PFSK-1 (cell line): ENCODE results near the gene AKR1E2.

Experiments
- FOXP2 ChIP-seq: optimal IDR thresholded peaks from 2 replicates; pipeline ENCODE3; 2011; ENCODE audit warnings: borderline replicate concordance, control low read depth, inconsistent platforms; ENCODE audit not compliant: insufficient read depth; ENCODE audit errors: extremely low read length, extremely low read depth
- POLR2AphosphoS5 ChIP-seq: IDR thresholded peaks from 2 replicates; pipeline ENCODE4 v1.6.1; 2012; ENCODE audit warnings: low read depth, mild to moderate bottlenecking, control low read depth, low read length, moderate library complexity
- REST ChIP-seq, 2 experiments: IDR thresholded peaks; 2 replicates each; pipeline versions ENCODE4 v1.6.1 to v1.8.0; 2011 to 2012; ENCODE audit warnings: low read depth in 2 of 2, low read length in 2 of 2, control low read depth in 1 of 2, inconsistent platforms in 1 of 2, mild to moderate bottlenecking in 1 of 2, moderate library complexity in 1 of 2; ENCODE audit not compliant: insufficient read depth in 1 of 2
- SIN3A ChIP-seq: IDR thresholded peaks from 2 replicates; pipeline ENCODE4 v1.6.1; 2012; ENCODE audit warnings: mild to moderate bottlenecking, low read length, moderate library complexity, borderline replicate concordance; ENCODE audit not compliant: insufficient read depth
- TAF1 ChIP-seq: IDR thresholded peaks from 2 replicates; pipeline ENCODE4 v1.6.1; 2012; ENCODE audit warnings: low read length, control low read depth, borderline replicate concordance; ENCODE audit not compliant: insufficient read depth

The AKR1E2 gene

DNA sequence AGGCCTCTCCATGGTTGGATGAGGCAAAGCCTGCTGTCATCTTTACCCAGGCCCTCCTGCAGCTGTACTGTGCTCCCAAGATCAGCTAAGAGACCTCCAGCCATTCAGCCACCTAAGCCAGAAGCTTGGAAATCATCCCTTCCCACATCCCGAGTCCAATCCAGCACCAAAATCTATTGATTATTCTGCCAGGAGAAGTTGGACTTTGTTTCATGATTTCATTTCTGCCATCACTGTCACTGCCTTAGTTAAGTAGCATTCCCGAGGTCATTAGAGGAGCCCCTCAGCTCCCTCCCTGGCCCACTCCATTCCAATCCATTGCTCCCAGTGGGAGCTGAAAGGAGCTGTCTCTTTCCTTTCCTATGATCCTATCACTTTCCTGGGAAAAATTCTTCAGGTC lies 14.1 kb downstream of the AKR1E2 start:
- TF ChIP-seq POLR2AphosphoS5 (no peak), FOXP2 (no peak)

DNA sequence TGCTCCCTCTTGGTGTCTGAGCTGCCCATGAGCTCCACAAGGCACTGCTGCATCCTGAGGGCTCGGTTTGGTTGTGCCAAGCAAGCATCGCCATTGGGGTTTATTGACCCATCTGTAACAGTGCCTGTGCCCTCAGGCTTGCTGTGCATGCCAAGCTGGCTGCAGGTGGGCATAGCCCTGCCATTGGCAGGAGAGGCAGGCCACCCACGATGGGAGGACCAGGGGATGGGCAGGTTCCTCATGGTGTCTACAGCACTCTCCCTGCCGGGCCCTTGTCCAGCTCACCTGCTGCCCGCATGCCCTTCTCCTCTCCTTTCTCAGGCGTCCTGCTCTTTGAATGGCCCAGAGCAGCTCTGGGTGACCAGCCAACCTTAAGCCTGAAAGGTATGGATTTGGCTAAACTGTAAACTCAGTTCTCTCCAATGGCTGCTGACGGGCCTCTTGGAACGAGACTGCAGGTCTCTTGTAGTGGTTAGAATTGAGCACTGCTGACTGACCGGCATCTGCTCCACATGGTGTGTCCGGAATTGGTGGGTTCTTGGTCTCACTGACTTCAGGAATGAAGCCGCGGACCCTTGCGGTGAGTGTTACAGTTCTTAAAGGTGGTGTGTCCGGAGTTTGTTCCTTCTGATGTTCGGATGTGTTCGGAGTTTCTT lies 17.6 kb downstream of the AKR1E2 start:
- no peak for TF ChIP-seq SIN3A
- no peak for TF ChIP-seq TAF1
- TF ChIP-seq REST (IDR thresholded peaks at IDR 0.05; ENCODE audit: insufficient read depth in 1 of 2, low read depth in 2 of 2, low read length in 2 of 2) = no peak
- no peak for TF ChIP-seq POLR2AphosphoS5
- no peak for TF ChIP-seq FOXP2

GRCh38 chr10:4844864-4845263 lies 18.9 kb downstream of the AKR1E2 start:
- TF ChIP-seq REST (IDR thresholded peaks at IDR 0.05; ENCODE audit: insufficient read depth in 1 of 2, low read depth in 2 of 2, low read length in 2 of 2) (no peak), SIN3A (no peak)

DNA sequence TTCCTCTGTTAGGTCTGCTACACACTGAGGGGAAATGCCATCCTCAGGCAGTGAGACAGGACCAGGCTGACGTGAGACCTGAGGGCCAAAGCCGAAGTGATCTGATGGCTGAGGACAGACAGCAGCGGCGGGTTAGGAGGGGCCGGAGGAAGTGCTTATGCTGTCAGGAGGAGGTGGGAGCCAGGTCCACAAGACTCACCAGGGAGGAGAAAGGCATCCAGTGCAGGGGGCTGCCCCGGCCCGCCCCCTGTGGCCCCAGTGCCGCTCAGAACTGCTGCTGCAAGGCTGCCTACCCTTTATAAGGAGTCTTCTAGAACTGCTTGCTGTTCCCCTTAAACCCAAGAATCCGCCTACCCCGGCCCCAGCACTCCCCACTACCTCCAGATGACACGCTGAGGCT lies 19.8 kb downstream of the AKR1E2 start:
- TF ChIP-seq REST (IDR thresholded peaks at IDR 0.05; ENCODE audit: insufficient read depth in 1 of 2, low read depth in 2 of 2, low read length in 2 of 2) (no peak), SIN3A (no peak), POLR2AphosphoS5 (no peak), FOXP2 (no peak), TAF1 (no peak)

DNA sequence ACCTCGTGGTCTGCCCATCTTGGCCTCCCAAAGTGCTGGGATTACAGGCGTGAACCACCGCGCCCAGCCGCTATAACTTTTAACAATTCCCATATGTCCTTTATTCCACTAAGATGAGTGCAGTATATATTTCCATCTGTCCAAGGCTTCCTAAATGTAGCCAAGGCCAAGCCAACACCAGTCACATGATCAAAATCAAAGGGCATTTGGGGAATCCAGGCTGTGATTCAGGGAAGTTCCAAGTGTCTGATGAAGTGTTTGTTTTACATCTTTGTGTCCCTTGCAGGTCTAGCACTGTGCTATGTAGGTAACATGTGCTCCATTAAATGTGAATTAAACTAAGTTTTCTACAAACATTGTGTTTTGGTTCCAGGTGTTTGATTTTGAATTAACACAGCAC lies 20.8 kb downstream of the AKR1E2 start:
- TF ChIP-seq TAF1 (no peak), POLR2AphosphoS5 (no peak), REST (IDR thresholded peaks at IDR 0.05; ENCODE audit: insufficient read depth in 1 of 2, low read depth in 2 of 2, low read length in 2 of 2) (no peak), SIN3A (no peak), FOXP2 (no peak)
